GM19438 (cell line): ENCODE results near the gene RIPPLY1.
A peak's percentile ranks its signal among the peaks of the same experiment; 100 is the strongest.

ENCODE experiments used
- ATAC-seq: cut with Tn5 transposase; IDR thresholded peaks from one replicate; pipeline ENCODE4 v1.9.1; 2021; ENCODE audit warnings: low read depth; ENCODE audit not compliant: unreplicated experiment

Gene RIPPLY1

GRCh38 chrX:106862972-106863688, 40.0 kb downstream of the RIPPLY1 start:
- peak; percentile 62 for ATAC-seq
